ENCODE data around the gene TALDO1. TPM values are rescaled to one million over a fixed set of nuclear protein-coding genes. Genes with fewer than 3 reads are reported as not detected.
A peak's percentile ranks its signal among the peaks of the same experiment; 100 is the strongest.

Gene TALDO1
- total and polyA plus RNA-seq, 10 donors = 108 to 292 (median 208) TPM

- H3K27ac ChIP-seq = no peak overlapping the region
- H3K9me3 ChIP-seq = no peaks in the 10 kb centered on the region
- no peak overlapping the region for H3K4me3 ChIP-seq
- peaks cover 0 to 48% (median 31%) of the 10 kb centered on the region in 6 donors for H3K36me3 ChIP-seq
- H3K4me1 ChIP-seq = peaks cover 16 to 51% (median 38%) of the 10 kb centered on the region in 6 donors
- intact Hi-C loops (cut with DNase I; ENCODE audit: low total_unique reads) = no loop called here
- H3K27me3 ChIP-seq (replicated peaks in 1 of 7) = no peaks in the 10 kb centered on the region
- TF ChIP-seq POLR2A (IDR thresholded peaks at IDR 0.05) = no peak
- TF ChIP-seq POLR2AphosphoS5 (IDR thresholded peaks at IDR 0.05) = no peak
- TF ChIP-seq CTCF (IDR thresholded peaks at IDR 0.05 in 8 of 11, conservative IDR thresholded peaks at IDR 0.05 in 3 of 11) = no peak
- WGBS, 5 donors = 82 to 97% (median 92%) methylated on average over 2 to 3 of the region's 3 CpGs
- no peak for DNase-seq
Measured at GRCh38 chr11:812390-812789, 65.1 kb downstream of the TALDO1 start.

- H3K4me3 ChIP-seq = no peak overlapping the region
- H3K4me1 ChIP-seq = peaks cover 14 to 44% (median 33%) of the 10 kb centered on the region in 6 donors
- DNase-seq = no peak
- peaks cover 0 to 48% (median 31%) of the 10 kb centered on the region in 6 donors for H3K36me3 ChIP-seq
- 85 to 91% (median 89%) methylated on average over 6 of the region's 6 CpGs for WGBS, 5 donors
- no peaks in the 10 kb centered on the region for H3K27me3 ChIP-seq (replicated peaks in 1 of 7)
- TF ChIP-seq CTCF (IDR thresholded peaks at IDR 0.05 in 8 of 11, conservative IDR thresholded peaks at IDR 0.05 in 3 of 11) (no peak), POLR2AphosphoS5 (IDR thresholded peaks at IDR 0.05) (no peak), POLR2A (IDR thresholded peaks at IDR 0.05) (no peak)
- intact Hi-C loops (cut with DNase I; ENCODE audit: low total_unique reads) = no loop called here
- H3K27ac ChIP-seq = no peak overlapping the region
- H3K9me3 ChIP-seq = no peaks in the 10 kb centered on the region
Measured at GRCh38 chr11:813072-813455, 65.8 kb downstream of the TALDO1 start.

GRCh38 chr11:813456-814096 lies 66.3 kb downstream of the TALDO1 start:
- Histone ChIP-seq H3K27ac (no peak overlapping the region), H3K9me3 (no peaks in the 10 kb centered on the region), H3K4me1 (peaks cover 9 to 44% (median 31%) of the 10 kb centered on the region in 6 donors), H3K36me3 (peaks cover 0 to 48% (median 31%) of the 10 kb centered on the region in 6 donors), H3K27me3 (replicated peaks in 1 of 7) (no peaks in the 10 kb centered on the region), H3K4me3 (no peak overlapping the region)
- no peak for DNase-seq
- WGBS, 5 donors = 62 to 83% (median 80%) methylated on average over 4 to 9 of the region's 9 CpGs
- TF ChIP-seq POLR2AphosphoS5 (IDR thresholded peaks at IDR 0.05) (peak; percentile 16 to 66 (median 45)), POLR2A (IDR thresholded peaks at IDR 0.05) (no peak)
- intact Hi-C loops (cut with DNase I; ENCODE audit: low total_unique reads) = no loop called here

Small RNA genes within 50 kb of the gene (small RNA-seq; reads per million reads assigned to genes)
- gene SNORA52 = 0 reads per million in 4 donors

Other genes with a start within 250 kb of the TALDO1 start
- 100 to 1,000 TPM; 133 to 159 (median 147) TPM for gene RNH1, start 240.2 kb upstream of the TALDO1 start, total RNA-seq
- 100 to 1,000 TPM in 1 of 3 donors, 10 to 100 TPM in 2; 72.8 to 143 (median 83.8) TPM for gene RNH1, start 240.2 kb upstream of the TALDO1 start, polyA plus RNA-seq
- gene HRAS, start 211.9 kb upstream of the TALDO1 start, total RNA-seq = 10 to 100 TPM; 16.6 to 33.6 (median 30.3) TPM
- 10 to 100 TPM; 70.0 to 90.9 (median 90.7) TPM for gene HRAS, start 211.9 kb upstream of the TALDO1 start, polyA plus RNA-seq
- 1 to 10 TPM; 1.0 to 3.3 (median 2.2) TPM for gene LRRC56, start 209.9 kb upstream of the TALDO1 start, total RNA-seq
- gene LRRC56, start 209.9 kb upstream of the TALDO1 start, polyA plus RNA-seq = 1 to 10 TPM; 2.2 to 4.6 (median 4.1) TPM
- 10 to 100 TPM in 1 of 7 donors, 1 to 10 TPM in 6; 3.9 to 10.1 (median 6.3) TPM for gene LMNTD2, start 186.7 kb upstream of the TALDO1 start, total RNA-seq
- 1 to 10 TPM; 5.0 to 8.3 (median 5.1) TPM for gene LMNTD2, start 186.7 kb upstream of the TALDO1 start, polyA plus RNA-seq
- gene RASSF7, start 186.5 kb upstream of the TALDO1 start, total RNA-seq = 10 to 100 TPM in 6 of 7 donors, 1 to 10 TPM in 1; 8.3 to 39.6 (median 20.4) TPM
- gene RASSF7, start 186.5 kb upstream of the TALDO1 start, polyA plus RNA-seq = 10 to 100 TPM; 29.7 to 34.5 (median 30.7) TPM
- gene PHRF1, start 171.0 kb upstream of the TALDO1 start, total RNA-seq = 10 to 100 TPM; 24.2 to 41.5 (median 33.2) TPM
- 10 to 100 TPM in 1 of 3 donors, 1 to 10 TPM in 2; 7.3 to 27.6 (median 8.4) TPM for gene PHRF1, start 171.0 kb upstream of the TALDO1 start, polyA plus RNA-seq
- gene IRF7, start 131.5 kb upstream of the TALDO1 start, total RNA-seq = 10 to 100 TPM; 53.0 to 88.8 (median 85.3) TPM
- gene IRF7, start 131.5 kb upstream of the TALDO1 start, polyA plus RNA-seq = 10 to 100 TPM; 52.3 to 99.1 (median 73.9) TPM
- not detected for gene CDHR5, start 122.5 kb upstream of the TALDO1 start, total RNA-seq
- gene CDHR5, start 122.5 kb upstream of the TALDO1 start, polyA plus RNA-seq = under 1 TPM; 0.02 to 0.16 (median 0.03) TPM
- 1 to 10 TPM in 4 of 7 donors, not detected in 3; 1.2 to 3.8 (median 2.8) TPM for gene SCT, start 120.3 kb upstream of the TALDO1 start, total RNA-seq
- gene SCT, start 120.3 kb upstream of the TALDO1 start, polyA plus RNA-seq = 1 to 10 TPM; 1.1 to 1.7 (median 1.5) TPM
- gene DRD4, start 110.2 kb upstream of the TALDO1 start, total RNA-seq = under 1 TPM in 4 of 7 donors, not detected in 3; 0.44 to 0.86 (median 0.60) TPM
- gene DRD4, start 110.2 kb upstream of the TALDO1 start, polyA plus RNA-seq = under 1 TPM; 0.12 to 0.43 (median 0.26) TPM
- gene DEAF1, start 52.2 kb upstream of the TALDO1 start, total RNA-seq = 10 to 100 TPM; 28.3 to 44.9 (median 31.7) TPM
- 10 to 100 TPM; 21.8 to 31.4 (median 25.1) TPM for gene DEAF1, start 52.2 kb upstream of the TALDO1 start, polyA plus RNA-seq
- gene TMEM80, start 51.6 kb upstream of the TALDO1 start, total RNA-seq = 10 to 100 TPM; 20.1 to 37.6 (median 32.4) TPM
- 10 to 100 TPM; 18.7 to 30.8 (median 24.7) TPM for gene TMEM80, start 51.6 kb upstream of the TALDO1 start, polyA plus RNA-seq
- 10 to 100 TPM in 1 of 7 donors, 1 to 10 TPM in 6; 4.2 to 14.7 (median 7.0) TPM for gene EPS8L2, start 41.2 kb upstream of the TALDO1 start, total RNA-seq
- 10 to 100 TPM in 1 of 3 donors, 1 to 10 TPM in 2; 7.3 to 11.6 (median 8.5) TPM for gene EPS8L2, start 41.2 kb upstream of the TALDO1 start, polyA plus RNA-seq
- 10 to 100 TPM; 26.0 to 56.4 (median 50.9) TPM for gene GATD1, start 30.0 kb downstream of the TALDO1 start, total RNA-seq
- 10 to 100 TPM; 13.9 to 44.5 (median 17.4) TPM for gene GATD1, start 30.0 kb downstream of the TALDO1 start, polyA plus RNA-seq
- under 1 TPM in 1 of 7 donors, not detected in 6; 0.42 TPM for gene CEND1, start 42.6 kb downstream of the TALDO1 start, total RNA-seq
- gene CEND1, start 42.6 kb downstream of the TALDO1 start, polyA plus RNA-seq = under 1 TPM in 2 of 3 donors, not detected in 1; 0.29 to 0.42 TPM
- gene SLC25A22, start 50.8 kb downstream of the TALDO1 start, total RNA-seq = 10 to 100 TPM in 6 of 7 donors, 1 to 10 TPM in 1; 8.9 to 23.2 (median 14.5) TPM
- 10 to 100 TPM in 1 of 3 donors, 1 to 10 TPM in 2; 6.3 to 14.5 (median 8.5) TPM for gene SLC25A22, start 50.8 kb downstream of the TALDO1 start, polyA plus RNA-seq
- gene PIDD1, start 57.8 kb downstream of the TALDO1 start, total RNA-seq = 10 to 100 TPM; 18.1 to 26.4 (median 19.3) TPM
- gene PIDD1, start 57.8 kb downstream of the TALDO1 start, polyA plus RNA-seq = 10 to 100 TPM; 16.8 to 42.7 (median 32.8) TPM
- 1,000 to 10,000 TPM in 4 of 7 donors, 100 to 1,000 TPM in 3; 514 to 2,829 (median 2,309) TPM for gene RPLP2, start 62.5 kb downstream of the TALDO1 start, total RNA-seq
- 1,000 to 10,000 TPM; 3,174 to 3,944 (median 3,784) TPM for gene RPLP2, start 62.5 kb downstream of the TALDO1 start, polyA plus RNA-seq
- gene PNPLA2, start 71.5 kb downstream of the TALDO1 start, total RNA-seq = 100 to 1,000 TPM in 5 of 7 donors, 10 to 100 TPM in 2; 65.8 to 131 (median 113) TPM
- 100 to 1,000 TPM in 1 of 3 donors, 10 to 100 TPM in 2; 46.3 to 103 (median 75.0) TPM for gene PNPLA2, start 71.5 kb downstream of the TALDO1 start, polyA plus RNA-seq
- 10 to 100 TPM; 10.2 to 28.0 (median 15.3) TPM for gene CRACR2B, start 80.5 kb downstream of the TALDO1 start, total RNA-seq
- 10 to 100 TPM in 2 of 3 donors, 1 to 10 TPM in 1; 6.1 to 34.1 (median 12.6) TPM for gene CRACR2B, start 80.5 kb downstream of the TALDO1 start, polyA plus RNA-seq
- 100 to 1,000 TPM in 3 of 7 donors, 10 to 100 TPM in 4; 69.7 to 142 (median 80.1) TPM for gene CD151, start 85.5 kb downstream of the TALDO1 start, total RNA-seq
- 100 to 1,000 TPM in 1 of 3 donors, 10 to 100 TPM in 2; 38.0 to 111 (median 82.8) TPM for gene CD151, start 85.5 kb downstream of the TALDO1 start, polyA plus RNA-seq
- gene POLR2L, start 95.1 kb downstream of the TALDO1 start, total RNA-seq = 10 to 100 TPM; 24.6 to 95.3 (median 62.5) TPM
- 100 to 1,000 TPM in 1 of 3 donors, 10 to 100 TPM in 2; 55.2 to 131 (median 94.0) TPM for gene POLR2L, start 95.1 kb downstream of the TALDO1 start, polyA plus RNA-seq
- gene TSPAN4, start 95.4 kb downstream of the TALDO1 start, total RNA-seq = 100 to 1,000 TPM in 5 of 7 donors, 10 to 100 TPM in 2; 91.3 to 140 (median 122) TPM
- gene TSPAN4, start 95.4 kb downstream of the TALDO1 start, polyA plus RNA-seq = 10 to 100 TPM; 32.1 to 67.4 (median 52.1) TPM
- 100 to 1,000 TPM in 6 of 7 donors, 10 to 100 TPM in 1; 82.2 to 218 (median 121) TPM for gene CHID1, start 163.3 kb downstream of the TALDO1 start, total RNA-seq
- 10 to 100 TPM; 37.2 to 63.2 (median 39.3) TPM for gene CHID1, start 163.3 kb downstream of the TALDO1 start, polyA plus RNA-seq
- 100 to 1,000 TPM; 139 to 321 (median 170) TPM for gene AP2A2, start 178.4 kb downstream of the TALDO1 start, total RNA-seq
- gene AP2A2, start 178.4 kb downstream of the TALDO1 start, polyA plus RNA-seq = 100 to 1,000 TPM in 1 of 3 donors, 10 to 100 TPM in 2; 32.7 to 102 (median 34.1) TPM

Measured in spleen (tissue), 11 donors.